Uterus (tissue), 4 donors: ENCODE results near the gene PCNX2. TPM values are rescaled to one million over a fixed set of nuclear protein-coding genes. Genes with fewer than 3 reads are reported as not detected.

Experiments
- DNase-seq, 2 donors: peaks; one replicate each; pipeline ENCODE4 v3.0.0-alpha.2; 2019 to 2020
- H3K27ac ChIP-seq, 2 donors: fragments of 200-600 bp; sonication (generic); 1 replicate in 1 of 2; 2 replicates in 1 of 2; pipeline ENCODE4 v1.5.1; 2016 to 2018
- H3K27me3 ChIP-seq, 2 donors: fragments of 200-600 bp; sonication (generic); one replicate each; pipeline ENCODE4 v1.5.1; 2018 to 2019; ENCODE audit warnings: control low read depth in 1 of 2
- H3K36me3 ChIP-seq, 2 donors: fragments of 200-600 bp; sonication (generic); one replicate each; pipeline ENCODE4 v1.5.1; 2019; ENCODE audit warnings: control low read depth in 1 of 2
- H3K4me1 ChIP-seq, 2 donors: fragments of 200-600 bp; sonication (generic); one replicate each; pipeline ENCODE4 v1.5.1; 2018 to 2019; ENCODE audit warnings: control low read depth in 1 of 2
- H3K4me3 ChIP-seq, 2 donors: fragments of 200-600 bp; sonication (generic); 1 replicate in 1 of 2; 2 replicates in 1 of 2; pipeline ENCODE4 v1.5.1; 2018 to 2019; ENCODE audit warnings: mild to moderate bottlenecking in 1 of 2
- H3K9me3 ChIP-seq, 2 donors: fragments of 200-600 bp; sonication (generic); one replicate each; pipeline ENCODE4 v1.5.1; 2019; ENCODE audit warnings: control low read depth in 1 of 2
- CTCF ChIP-seq, 4 experiments: fragments of 200-600 bp in 2 of 4; fragments of 450-650 bp in 2 of 4; sonication (generic) in 2 of 4; IDR thresholded peaks; one replicate each; pipeline ENCODE4 v1.5.1; 2016 to 2019; ENCODE audit warnings: antibody characterized with exemption in 4 of 4, mild to moderate bottlenecking in 2 of 4, moderate library complexity in 1 of 4
- POLR2A ChIP-seq, 2 donors: fragments of 450-650 bp; IDR thresholded peaks; one replicate each; pipeline ENCODE4 v1.6.1; 2016; ENCODE audit warnings: antibody characterized with exemption in 2 of 2, mild to moderate bottlenecking in 1 of 2, moderate library complexity in 1 of 2
- intact Hi-C: fragments of 100-400 bp; cut with DNase I; formaldehyde crosslinking; loops from one replicate; pipeline ENCODE4 v1.15.1; 2023; ENCODE audit warnings: low total_unique reads
- total RNA-seq, 4 donors: library from RNA; depleted of rRNA in 3 of 4; stranded (reverse); fragments of >200 nt in 3 of 4; gene quantifications; one replicate each; pipeline versions ENCODE4 v1.1.0 to v1.2.4, GENCODE V29; 2014 to 2023
- donor health status: DM: yes; HTN: yes; CAD: no.

The PCNX2 gene
- total RNA-seq, 4 donors from 2014 or later = 4.1 to 36.2 (median 14.1) TPM

GRCh38 chr1:232999956-233000625 lies 295.4 kb downstream of the PCNX2 start:
- Histone ChIP-seq H3K27ac (no peak overlapping the region), H3K9me3 (no peaks in the 10 kb centered on the region), H3K36me3 (no peaks in the 10 kb centered on the region), H3K27me3 (no peaks in the 10 kb centered on the region), H3K4me1 (no peaks in the 10 kb centered on the region), H3K4me3 (no peak overlapping the region)
- no peak for TF ChIP-seq POLR2A (IDR thresholded peaks at IDR 0.05)
- no peak for TF ChIP-seq CTCF (IDR thresholded peaks at IDR 0.05)
- DNase-seq = no peak
- intact Hi-C loops = no loop called here

GRCh38 chr1:232998646-232999045 lies 296.9 kb downstream of the PCNX2 start:
- H3K4me1 ChIP-seq = no peaks in the 10 kb centered on the region
- intact Hi-C loops = no loop called here
- TF ChIP-seq POLR2A (IDR thresholded peaks at IDR 0.05) = no peak
- TF ChIP-seq CTCF (IDR thresholded peaks at IDR 0.05) = no peak
- H3K36me3 ChIP-seq = no peaks in the 10 kb centered on the region
- no peak overlapping the region for H3K27ac ChIP-seq
- no peaks in the 10 kb centered on the region for H3K27me3 ChIP-seq
- no peak for DNase-seq
- H3K9me3 ChIP-seq = no peaks in the 10 kb centered on the region
- no peak overlapping the region for H3K4me3 ChIP-seq

GRCh38 chr1:232998138-232998537 lies 297.4 kb downstream of the PCNX2 start:
- H3K4me3 ChIP-seq = no peak overlapping the region
- no peaks in the 10 kb centered on the region for H3K9me3 ChIP-seq
- no peak overlapping the region for H3K27ac ChIP-seq
- H3K36me3 ChIP-seq = no peaks in the 10 kb centered on the region
- no peaks in the 10 kb centered on the region for H3K27me3 ChIP-seq
- intact Hi-C loops = no loop called here
- no peak for DNase-seq
- TF ChIP-seq POLR2A (IDR thresholded peaks at IDR 0.05) (no peak), CTCF (IDR thresholded peaks at IDR 0.05) (no peak)
- H3K4me1 ChIP-seq = no peaks in the 10 kb centered on the region

GRCh38 chr1:232996143-232996542 lies 299.4 kb downstream of the PCNX2 start:
- H3K9me3 ChIP-seq = no peaks in the 10 kb centered on the region
- no peak overlapping the region for H3K4me3 ChIP-seq
- H3K27ac ChIP-seq = no peak overlapping the region
- TF ChIP-seq CTCF (IDR thresholded peaks at IDR 0.05) (no peak), POLR2A (IDR thresholded peaks at IDR 0.05) (no peak)
- no peaks in the 10 kb centered on the region for H3K27me3 ChIP-seq
- DNase-seq = no peak
- H3K4me1 ChIP-seq = no peaks in the 10 kb centered on the region
- intact Hi-C loops = no loop called here
- no peaks in the 10 kb centered on the region for H3K36me3 ChIP-seq

- no peak overlapping the region for H3K27ac ChIP-seq
- no peaks in the 10 kb centered on the region for H3K36me3 ChIP-seq
- H3K4me1 ChIP-seq = no peaks in the 10 kb centered on the region
- DNase-seq = no peak
- H3K4me3 ChIP-seq = no peak overlapping the region
- TF ChIP-seq POLR2A (IDR thresholded peaks at IDR 0.05) = no peak
- TF ChIP-seq CTCF (IDR thresholded peaks at IDR 0.05) = no peak
- H3K9me3 ChIP-seq = no peaks in the 10 kb centered on the region
- no peaks in the 10 kb centered on the region for H3K27me3 ChIP-seq
- intact Hi-C loops = no loop called here
Measured at GRCh38 chr1:232995189-232995588, 300.3 kb downstream of the PCNX2 start.
